Measurements from ENCODE around the gene PTPRCAP.

Gene PTPRCAP

GRCh38 chr11:67465189-67465510 is 27.7 kb upstream of the PTPRCAP start:
- DNase-seq (ENCODE audit: low read depth): no peak

GRCh38 chr11:67464411-67465188 is 27.1 kb upstream of the PTPRCAP start:
- no peak for DNase-seq (ENCODE audit: low read depth)

- DNase-seq (ENCODE audit: low read depth): no peak
These were observed 26.4 kb upstream of the PTPRCAP start for GRCh38 chr11:67463680-67464410.

- no peak for DNase-seq (ENCODE audit: low read depth)
These were observed 25.7 kb upstream of the PTPRCAP start for GRCh38 chr11:67463186-67463585.

- DNase-seq (ENCODE audit: low read depth): no peak
These were observed 20.8 kb upstream of the PTPRCAP start for GRCh38 chr11:67458266-67458665.

- no peak for DNase-seq (ENCODE audit: low read depth)
These were observed 20.0 kb upstream of the PTPRCAP start for GRCh38 chr11:67457453-67457852.

- DNase-seq (ENCODE audit: low read depth): no peak
These were observed 18.7 kb upstream of the PTPRCAP start for GRCh38 chr11:67456068-67456705.

GRCh38 chr11:67455054-67455453 is 17.6 kb upstream of the PTPRCAP start, which contains the start of gene CABP4:
CABP4 (plus strand) TSS chr11:67455354; CDS start chr11:67455424, 70 bp downstream.
- DNase-seq (ENCODE audit: low read depth): no peak

- DNase-seq (ENCODE audit: low read depth): no peak
These were observed 16.6 kb upstream of the PTPRCAP start for GRCh38 chr11:67453816-67454732.

GRCh38 chr11:67452141-67452952 is 14.9 kb upstream of the PTPRCAP start, which contains the start of gene GPR152:
GPR152 (minus strand) TSS chr11:67452729; CDS start chr11:67452724, 5 bp downstream.
- no peak for DNase-seq (ENCODE audit: low read depth)

GRCh38 chr11:67451658-67451976 is 14.1 kb upstream of the PTPRCAP start:
- DNase-seq (ENCODE audit: low read depth): no peak

GRCh38 chr11:67450796-67451657 is 13.5 kb upstream of the PTPRCAP start:
- no peak for DNase-seq (ENCODE audit: low read depth)

- no peak for DNase-seq (ENCODE audit: low read depth)
These were observed 11.8 kb upstream of the PTPRCAP start for GRCh38 chr11:67449116-67449844.

- DNase-seq (ENCODE audit: low read depth): no peak
These were observed 10.7 kb upstream of the PTPRCAP start for GRCh38 chr11:67448220-67448609.

GRCh38 chr11:67445515-67445914 is 8.0 kb upstream of the PTPRCAP start:
- DNase-seq (ENCODE audit: low read depth): no peak

- no peak for DNase-seq (ENCODE audit: low read depth)
These were observed 5.3 kb upstream of the PTPRCAP start for GRCh38 chr11:67442504-67443404.

- DNase-seq (ENCODE audit: low read depth): no peak
These were observed 4.4 kb upstream of the PTPRCAP start for GRCh38 chr11:67441731-67442351.

GRCh38 chr11:67441098-67441563 is 3.6 kb upstream of the PTPRCAP start:
- DNase-seq (ENCODE audit: low read depth): no peak
